Activated CD4-positive, CD25-positive, alpha-beta regulatory T cell treated with anti-CD3 and anti-CD28 coated beads, Interleukin-2, amount 50 U/mL, for 24 hours (primary cell): ENCODE results near the gene KRTAP9-2.
"Not testable (repeated sequence)": the region's sequence is repeated elsewhere in the genome, so short reads cannot be mapped to it uniquely, and the experiment has no call there.

Experiments used
- ATAC-seq, 2 donors: fragments of 150-1000 bp; cut with Tn5 transposase; one replicate each; pipeline ENCODE4 v1.10.0; 2021; ENCODE audit warnings: mild to moderate bottlenecking in 1 of 2, moderate library complexity in 1 of 2

The KRTAP9-2 gene

DNA sequence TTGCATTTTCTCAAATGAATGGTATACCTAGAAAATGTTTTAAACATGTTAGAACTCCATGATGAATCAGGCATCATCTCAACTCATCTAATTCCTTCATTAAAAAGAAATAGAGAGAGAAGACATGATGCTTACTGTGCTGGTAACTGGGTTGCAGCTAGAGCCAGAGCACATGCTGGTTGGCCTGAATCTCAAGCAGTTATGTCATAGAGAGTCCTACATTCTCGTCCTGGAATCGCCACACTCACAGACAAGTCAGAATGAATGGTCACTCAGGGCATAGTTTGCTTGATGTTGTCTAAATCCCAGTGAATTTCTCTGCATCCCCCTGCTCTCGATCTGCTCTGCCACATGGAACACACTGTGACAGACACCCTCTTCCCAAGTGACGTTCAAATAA lies 10.7 kb downstream of the KRTAP9-2 start:
- ATAC-seq, result not testable (repeated sequence)

DNA sequence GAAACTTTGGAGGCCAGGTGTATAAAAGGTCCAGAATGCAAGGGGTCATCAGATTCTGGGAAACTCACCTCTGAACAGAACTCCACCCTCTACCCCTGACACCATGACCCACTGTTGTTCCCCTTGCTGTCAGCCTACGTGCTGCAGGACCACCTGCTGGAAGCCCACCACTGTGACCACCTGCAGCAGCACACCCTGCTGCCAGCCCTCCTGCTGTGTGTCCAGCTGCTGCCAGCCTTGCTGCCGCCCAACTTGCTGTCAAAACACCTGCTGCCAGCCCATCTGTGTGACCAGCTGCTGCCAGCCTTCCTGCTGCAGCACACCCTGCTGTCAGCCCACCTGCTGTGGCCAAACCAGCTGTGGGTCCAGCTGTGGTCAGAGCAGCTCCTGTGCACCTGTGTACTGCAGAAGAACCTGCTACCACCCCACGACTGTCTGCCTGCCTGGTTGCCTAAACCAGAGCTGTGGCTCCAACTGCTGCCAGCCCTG lies 11.5 kb downstream of the KRTAP9-2 start, which contains the start of gene KRTAP9-8:
Gene KRTAP9-8, plus strand, starts transcription at position 51 of the 489 bp plus-strand sequence. Its CDS starts 53 bp downstream, at position 104.
- ATAC-seq, result not testable (repeated sequence)

DNA sequence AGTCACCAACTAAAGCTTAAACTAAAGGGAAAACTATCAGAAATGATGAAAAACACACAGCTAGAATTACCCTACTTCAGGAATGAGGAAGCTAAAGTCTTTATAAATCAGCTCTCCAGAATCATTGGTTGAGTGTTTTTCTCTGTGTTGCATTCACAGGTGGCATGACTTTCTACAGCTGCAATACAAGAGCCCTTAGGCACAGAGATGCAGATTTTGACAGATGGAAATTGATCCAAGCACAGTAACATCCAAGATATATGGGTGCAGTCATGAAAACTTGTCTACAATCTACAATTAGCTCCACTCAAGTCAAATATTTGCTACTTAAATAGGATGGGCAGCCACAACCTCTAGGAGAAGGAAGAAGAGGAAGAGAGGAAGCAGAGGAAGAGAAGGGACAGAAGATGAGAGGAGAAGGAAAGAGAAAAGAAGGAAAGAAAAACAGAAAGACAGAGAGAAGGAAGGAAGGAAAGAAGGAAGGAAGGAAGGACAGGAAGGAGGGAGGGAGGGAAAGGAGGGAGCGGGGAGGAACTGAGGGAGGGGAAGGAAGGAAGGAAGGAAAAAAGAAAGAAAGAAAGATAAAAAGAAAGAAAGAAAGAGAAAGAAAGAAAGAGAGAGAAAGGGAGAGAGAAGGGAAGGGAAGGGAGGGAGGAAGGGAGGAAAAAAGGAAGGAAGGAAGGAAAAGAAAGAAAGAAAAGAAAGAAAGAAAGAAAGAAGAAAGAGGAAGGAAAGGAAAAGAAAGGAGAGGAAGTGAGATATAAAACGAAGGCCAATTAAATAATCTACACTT lies 20.7 kb downstream of the KRTAP9-2 start:
- ATAC-seq, result not testable (repeated sequence)

DNA sequence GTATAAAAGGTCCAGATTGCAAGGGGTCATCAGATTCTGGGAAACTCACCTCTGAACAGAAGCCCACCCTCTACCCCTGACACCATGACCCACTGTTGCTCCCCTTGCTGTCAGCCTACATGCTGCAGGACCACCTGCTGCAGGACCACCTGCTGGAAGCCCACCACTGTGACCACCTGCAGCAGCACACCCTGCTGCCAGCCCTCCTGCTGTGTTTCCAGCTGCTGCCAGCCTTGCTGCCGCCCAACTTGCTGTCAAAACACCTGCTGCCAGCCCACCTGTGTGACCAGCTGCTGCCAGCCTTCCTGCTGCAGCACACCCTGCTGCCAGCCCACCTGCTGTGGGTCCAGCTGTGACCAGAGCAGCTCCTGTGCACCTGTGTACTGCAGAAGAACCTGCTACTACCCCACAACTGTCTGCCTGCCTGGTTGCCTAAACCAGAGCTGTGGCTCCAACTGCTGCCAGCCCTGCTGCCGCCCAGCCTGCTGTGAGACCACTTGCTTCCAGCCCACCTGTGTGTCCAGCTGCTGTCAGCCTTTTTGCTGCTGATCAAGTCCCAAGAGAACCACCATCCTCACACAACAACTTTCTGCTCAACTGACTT lies 23.3 kb downstream of the KRTAP9-2 start, which contains the start of gene KRTAP9-4:
Gene KRTAP9-4, plus strand, starts transcription at position 51 of the 604 bp plus-strand sequence. Its CDS starts 34 bp downstream, at position 85.
- not testable (repeated sequence) for ATAC-seq

DNA sequence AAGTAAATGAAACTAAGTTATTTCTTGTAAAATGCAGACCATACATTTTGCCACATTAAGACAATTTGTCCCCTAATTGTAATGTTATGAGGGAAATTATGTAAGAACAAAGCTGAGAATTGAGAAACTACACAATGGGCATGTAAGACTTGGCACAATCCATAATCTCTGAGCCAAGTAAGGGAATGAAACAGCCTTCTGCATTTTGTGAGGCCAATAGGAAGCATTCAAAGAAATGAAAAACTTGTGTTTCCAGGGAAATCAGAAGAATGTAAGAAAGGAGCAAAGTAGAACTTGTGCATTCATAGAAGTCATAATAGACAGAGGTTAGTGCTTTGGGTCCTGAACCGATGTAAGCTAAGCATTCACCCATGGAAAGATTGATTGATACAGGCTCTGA lies 24.8 kb downstream of the KRTAP9-2 start:
- ATAC-seq, result no peak

DNA sequence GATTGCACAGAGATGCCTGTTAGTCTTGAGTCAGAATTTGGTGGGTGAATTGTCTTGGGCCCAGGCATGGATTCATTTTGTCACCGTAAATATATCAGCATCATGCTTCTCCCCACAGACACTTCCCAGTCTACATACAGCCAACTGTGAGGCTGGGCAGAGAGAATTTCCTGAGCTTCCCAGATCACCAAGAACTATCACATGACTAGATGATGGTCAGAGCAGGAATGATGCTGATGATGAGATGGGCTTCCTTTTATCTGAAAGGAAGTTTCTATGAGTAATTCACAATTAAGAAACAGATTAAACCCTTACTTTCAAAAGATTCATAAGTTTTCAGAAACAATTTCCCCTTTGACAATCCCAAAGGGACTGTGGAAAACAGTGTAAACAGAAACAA lies 28.4 kb downstream of the KRTAP9-2 start:
- ATAC-seq, result no peak

DNA sequence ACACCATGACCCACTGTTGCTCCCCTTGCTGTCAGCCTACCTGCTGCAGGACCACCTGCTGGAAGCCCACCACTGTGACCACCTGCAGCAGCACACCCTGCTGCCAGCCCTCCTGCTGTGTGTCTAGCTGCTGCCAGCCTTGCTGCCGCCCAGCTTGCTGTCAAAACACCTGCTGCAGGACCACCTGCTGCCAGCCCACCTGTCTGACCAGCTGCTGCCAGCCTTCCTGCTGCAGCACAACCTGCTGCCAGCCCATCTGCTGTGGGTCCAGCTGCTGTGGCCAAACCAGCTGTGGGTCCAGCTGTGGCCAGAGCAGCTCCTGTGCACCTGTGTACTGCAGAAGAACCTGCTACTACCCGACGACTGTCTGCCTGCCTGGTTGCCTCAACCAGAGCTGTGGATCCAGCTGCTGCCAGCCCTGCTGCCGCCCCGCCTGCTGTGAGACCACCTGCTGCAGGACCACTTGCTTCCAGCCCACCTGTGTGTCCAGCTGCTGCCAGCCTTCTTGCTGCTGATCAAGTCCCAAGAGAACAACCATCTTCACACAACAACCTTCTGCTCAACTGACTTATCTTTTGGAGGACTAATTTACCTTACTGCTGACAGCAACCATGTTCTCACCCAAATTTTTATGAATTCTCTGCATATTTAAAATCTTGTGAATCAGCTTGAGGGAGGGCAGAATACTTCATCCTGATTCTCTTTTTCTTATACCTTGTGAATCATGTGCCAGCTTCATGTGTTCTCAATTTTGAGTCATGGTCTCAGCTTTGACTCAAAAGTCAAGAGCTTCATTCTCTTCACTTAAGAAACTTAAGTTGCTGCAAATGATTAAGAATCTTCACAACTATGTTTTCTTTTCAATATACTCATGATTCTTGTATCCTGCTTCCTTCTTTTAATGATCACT lies 29.2 kb downstream of the KRTAP9-2 start, which contains the start of gene KRTAP9-9:
Gene KRTAP9-9, plus strand, starts transcription at position 4 of the 910 bp plus-strand sequence.
- ATAC-seq, result not testable (repeated sequence)

DNA sequence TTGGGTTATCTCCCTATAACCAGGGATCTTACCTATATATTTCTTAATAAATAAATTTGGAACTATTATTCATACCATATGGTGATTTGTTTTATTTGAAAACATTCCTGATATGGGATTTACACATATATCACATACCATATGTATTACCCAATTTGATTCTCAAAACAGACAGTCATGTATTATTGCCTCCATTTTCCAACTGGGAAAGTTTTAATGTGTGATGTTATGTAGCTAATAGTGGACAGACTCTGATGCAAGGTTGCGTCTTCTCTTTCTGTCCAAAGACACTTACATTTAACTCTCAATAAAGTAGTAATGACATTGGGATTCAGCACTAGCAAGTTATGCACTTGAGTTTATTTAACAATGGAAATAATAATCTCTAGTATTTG lies 29.8 kb downstream of the KRTAP9-2 start:
- ATAC-seq, result no peak

DNA sequence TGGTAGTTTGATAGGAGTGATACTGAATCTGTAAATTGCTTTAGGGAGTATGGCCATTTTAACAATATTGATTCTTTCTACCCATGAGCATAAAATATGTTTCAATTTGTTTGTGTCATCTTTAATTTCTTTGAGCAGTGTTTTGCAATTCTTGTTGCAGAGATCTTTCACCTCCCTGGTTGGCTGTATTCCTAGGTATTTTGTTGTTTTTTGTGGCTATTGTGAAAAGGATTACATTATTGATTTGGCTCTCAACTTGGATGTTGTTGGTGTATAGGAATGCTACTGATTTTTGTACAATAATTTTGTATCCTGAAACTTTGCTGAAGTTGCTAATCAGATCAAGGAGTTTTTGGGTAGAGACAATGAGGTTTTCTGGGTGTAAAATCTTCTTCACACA lies 32.0 kb downstream of the KRTAP9-2 start:
- ATAC-seq, result no peak

DNA sequence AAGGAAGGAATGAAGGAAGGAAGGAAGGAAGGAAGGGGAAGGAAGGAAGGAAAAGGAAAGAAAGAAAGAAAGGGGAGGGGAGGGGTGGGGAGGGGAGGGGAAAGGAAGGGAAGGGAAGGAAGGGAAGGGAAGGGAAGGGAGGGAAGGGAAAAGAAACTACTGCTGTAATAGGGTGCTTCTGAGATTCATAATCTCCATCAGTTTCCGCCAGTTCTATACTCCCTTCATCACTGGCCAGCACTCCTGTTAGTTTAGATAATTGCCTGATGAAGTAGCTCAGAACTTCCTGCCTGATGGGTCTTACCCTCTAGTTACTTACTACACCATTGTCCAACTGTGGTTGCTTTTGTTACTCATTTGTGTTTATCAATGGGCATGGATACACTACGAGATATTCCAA lies 36.8 kb downstream of the KRTAP9-2 start:
- ATAC-seq, result no peak

DNA sequence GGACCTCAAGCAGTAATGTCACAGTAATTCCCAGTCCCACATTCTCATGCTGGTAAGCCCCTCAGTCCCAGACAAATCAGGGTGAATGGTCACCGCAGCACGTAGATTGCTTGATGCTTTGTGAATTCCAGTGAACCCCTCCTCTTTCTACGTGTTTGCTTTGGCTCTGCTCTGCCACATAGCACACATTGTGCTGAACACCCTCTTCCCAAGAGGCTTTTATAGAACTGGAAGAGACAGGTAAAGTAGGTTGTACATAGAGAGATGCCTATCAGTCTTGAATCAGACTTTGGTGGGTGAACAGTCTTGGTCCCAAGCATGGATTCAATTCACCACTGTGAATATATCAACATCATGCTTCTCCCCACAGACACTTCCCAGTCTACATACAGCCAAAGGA lies 38.2 kb downstream of the KRTAP9-2 start:
- ATAC-seq, result no peak

DNA sequence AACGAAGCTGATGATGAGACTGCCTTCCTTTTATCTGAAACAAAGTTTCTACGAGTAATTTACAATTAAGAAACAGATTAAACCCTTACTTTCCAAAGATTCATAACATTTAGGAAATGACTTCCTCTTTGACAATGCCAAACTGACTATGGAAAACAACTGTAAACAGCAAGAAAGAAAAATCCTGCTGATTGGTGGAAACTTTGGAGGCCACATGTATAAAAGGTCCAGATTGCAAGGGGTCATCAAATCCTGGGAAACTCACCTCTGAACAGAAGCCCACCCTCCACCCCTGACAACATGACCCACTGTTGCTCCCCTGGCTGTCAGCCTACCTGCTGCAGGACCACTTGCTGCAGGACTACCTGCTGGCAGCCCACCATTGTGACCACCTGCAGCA lies 38.6 kb downstream of the KRTAP9-2 start, which contains the start of gene KRTAP9-6:
Gene KRTAP9-6, plus strand, starts transcription at position 301 of the 400 bp plus-strand sequence. Its CDS starts 0 bp downstream, at position 301.
- ATAC-seq, result no peak

DNA sequence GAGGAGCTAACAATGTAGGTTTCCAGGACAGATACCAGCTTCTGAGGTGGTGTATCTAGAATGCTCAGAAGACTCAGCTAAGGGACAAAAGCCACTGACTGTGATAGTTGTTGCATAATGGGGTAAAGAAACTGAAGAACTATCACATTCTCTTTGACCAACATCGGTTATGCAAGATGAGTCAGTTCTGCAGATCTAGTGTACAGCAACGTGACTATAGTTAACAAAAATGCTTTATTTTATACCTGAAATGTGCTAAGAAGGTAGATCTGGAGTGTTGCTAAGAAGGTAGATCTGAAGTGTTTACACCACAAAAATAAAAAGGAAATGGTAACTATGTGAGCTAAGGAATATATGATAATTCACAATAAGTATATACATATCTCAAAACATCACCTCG lies 41.3 kb downstream of the KRTAP9-2 start:
- no peak for ATAC-seq

DNA sequence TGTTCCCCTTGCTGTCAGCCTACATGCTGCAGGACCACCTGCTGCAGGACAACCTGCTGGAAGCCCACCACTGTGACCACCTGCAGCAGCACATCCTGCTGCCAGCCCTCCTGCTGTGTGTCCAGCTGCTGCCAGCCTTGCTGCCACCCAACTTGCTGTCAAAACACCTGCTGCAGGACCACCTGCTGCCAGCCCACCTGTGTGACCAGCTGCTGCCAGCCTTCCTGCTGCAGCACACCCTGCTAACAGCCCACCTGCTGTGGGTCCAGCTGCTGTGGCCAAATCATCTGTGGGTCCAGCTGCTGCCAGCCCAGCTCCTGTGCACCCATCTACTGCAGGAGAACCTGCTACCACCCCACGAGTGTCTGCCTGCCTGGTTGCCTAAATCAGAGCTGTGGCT lies 44.9 kb downstream of the KRTAP9-2 start:
- not testable (repeated sequence) for ATAC-seq

DNA sequence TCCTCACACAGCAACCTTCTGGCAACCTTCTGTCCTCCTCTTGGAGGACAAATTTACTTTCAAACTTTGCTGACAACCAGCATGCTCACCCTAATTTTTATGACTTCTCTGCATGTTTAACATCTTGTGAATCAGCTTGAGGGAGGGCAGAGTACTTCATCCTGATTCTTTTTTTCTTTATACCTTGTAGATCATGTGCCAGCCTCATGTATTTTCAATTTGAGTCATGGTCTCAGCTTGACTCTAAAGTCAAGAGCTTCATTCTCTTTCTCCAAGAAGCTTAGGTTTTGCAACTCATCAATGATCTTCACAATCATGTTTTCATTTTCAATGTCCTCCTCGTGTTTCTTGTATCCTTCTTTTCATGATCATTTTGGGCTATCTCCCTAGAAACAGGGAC lies 45.4 kb downstream of the KRTAP9-2 start:
- ATAC-seq, result no peak

DNA sequence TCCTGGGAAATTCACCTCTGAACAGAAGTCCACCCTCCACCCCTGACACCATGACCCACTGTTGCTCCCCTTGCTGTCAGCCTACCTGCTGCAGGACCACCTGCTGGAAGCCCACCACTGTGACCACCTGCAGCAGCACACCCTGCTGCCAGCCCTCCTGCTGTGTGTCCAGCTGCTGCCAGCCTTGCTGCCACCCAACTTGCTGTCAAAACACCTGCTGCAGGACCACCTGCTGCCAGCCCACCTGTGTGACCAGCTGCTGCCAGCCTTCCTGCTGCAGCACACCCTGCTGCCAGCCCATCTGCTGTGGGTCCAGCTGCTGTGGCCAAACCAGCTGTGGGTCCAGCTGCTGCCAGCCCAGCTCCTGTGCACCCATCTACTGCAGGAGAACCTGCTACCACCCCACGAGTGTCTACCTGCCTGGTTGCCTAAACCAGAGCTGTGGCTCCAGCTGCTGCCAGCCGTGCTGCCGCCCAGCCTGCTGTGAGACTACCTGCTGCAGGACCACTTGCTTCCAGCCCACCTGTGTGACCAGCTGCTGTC lies 49.3 kb downstream of the KRTAP9-2 start, which contains the start of gene KRTAP9-7:
Gene KRTAP9-7, plus strand, starts transcription at position 51 of the 543 bp plus-strand sequence. Its CDS starts 0 bp downstream, at position 51.
- ATAC-seq, result not testable (repeated sequence)
